ENCODE measurements around the gene TFCP2.

The TFCP2 gene

GRCh38 chr12:51196547-51196946 is 23.6 kb upstream of the TFCP2 start:
- DNase-seq, result no peak

DNA sequence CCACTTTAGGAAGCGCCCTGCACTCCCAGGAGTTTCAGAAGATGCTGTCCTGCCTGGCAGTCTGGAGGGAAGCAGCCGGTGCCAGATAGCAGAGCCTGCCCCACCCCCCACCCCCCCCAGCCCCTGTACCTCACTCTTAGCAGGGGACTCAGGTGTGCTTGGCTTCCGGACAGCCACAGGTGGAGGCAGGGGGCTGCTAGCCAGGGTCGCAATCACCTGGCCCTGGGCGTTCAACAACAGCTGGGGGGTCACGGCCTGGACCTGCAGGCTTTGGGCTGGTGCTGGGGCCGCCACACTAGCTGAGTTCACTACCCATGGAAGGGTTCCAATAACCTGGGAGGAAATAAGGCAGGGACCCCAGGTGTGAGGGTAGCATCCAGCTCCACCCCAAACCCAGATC is 22.9 kb upstream of the TFCP2 start:
- no peak for DNase-seq

DNA sequence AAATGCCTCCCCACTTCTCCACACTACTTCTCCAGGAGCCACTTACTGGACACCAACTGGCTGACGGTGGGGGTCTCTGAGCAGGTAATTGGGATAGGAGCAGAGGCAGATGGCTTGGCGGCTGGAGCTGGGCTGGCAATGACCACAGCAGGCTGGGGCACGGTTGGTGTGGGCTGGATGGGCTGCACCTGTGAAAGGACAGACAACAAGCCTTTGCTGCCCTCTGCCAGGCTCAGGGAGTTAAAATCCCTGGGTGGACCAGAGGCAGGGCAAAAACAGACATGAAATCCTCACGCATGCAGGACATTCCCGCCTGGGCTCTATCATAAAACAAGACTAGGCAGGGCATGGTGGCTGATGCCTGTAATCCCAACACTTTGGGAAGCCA is 19.3 kb upstream of the TFCP2 start:
- DNase-seq, result no peak

- no peak for DNase-seq
These were observed 18.8 kb upstream of the TFCP2 start for GRCh38 chr12:51191516-51192283.

DNA sequence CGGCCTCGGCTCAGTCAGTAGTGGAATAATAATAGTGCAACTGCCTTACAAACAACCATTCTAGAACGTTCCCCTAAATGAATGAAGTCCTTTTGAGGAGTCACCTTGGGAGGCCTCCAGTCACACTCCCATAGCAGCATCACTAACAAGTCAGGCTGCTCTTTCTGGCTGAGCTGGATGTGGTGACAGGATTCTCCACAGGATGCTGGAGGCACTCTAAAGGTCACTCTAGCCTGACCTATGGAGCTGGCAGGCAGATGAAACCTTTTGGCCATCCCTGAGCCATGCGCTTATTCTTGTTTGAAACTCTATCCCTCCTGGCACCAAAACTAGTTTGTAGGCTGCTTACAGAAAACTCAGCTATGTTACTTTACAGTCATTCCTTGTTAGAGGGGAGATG is 17.9 kb upstream of the TFCP2 start:
- DNase-seq, result no peak

- no peak for DNase-seq
These were observed 16.9 kb upstream of the TFCP2 start for GRCh38 chr12:51189790-51190355.

- DNase-seq, result no peak
These were observed 15.6 kb upstream of the TFCP2 start for GRCh38 chr12:51188359-51189051.

GRCh38 chr12:51187370-51187987 is 14.5 kb upstream of the TFCP2 start:
- no peak for DNase-seq

GRCh38 chr12:51186465-51187085 is 13.6 kb upstream of the TFCP2 start:
- DNase-seq, result no peak

DNA sequence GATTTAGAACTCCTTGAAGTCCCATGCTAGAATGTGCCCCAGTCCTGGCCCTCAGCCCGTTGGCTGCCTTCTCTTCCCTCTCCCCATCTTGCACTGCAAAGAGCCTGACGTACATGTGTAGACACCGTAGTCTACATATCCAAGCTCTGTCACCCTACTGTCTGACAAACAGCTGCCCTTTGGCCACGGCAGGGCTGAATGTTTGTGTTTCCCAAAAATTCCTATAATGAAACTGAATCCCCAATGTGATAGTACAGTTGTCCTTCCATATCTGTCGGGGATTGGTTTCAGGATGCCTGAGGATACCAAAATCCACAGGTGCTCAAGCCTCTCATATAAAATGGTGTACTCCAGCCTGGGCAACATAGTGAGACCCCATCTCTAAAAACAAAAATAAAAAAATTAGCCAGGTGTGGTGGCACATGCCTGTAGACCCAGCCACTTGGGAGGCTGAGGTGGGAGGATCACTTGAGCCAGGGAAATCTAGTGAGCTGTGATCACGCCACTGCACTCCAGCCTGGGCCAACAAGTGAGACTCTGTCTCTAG is 12.3 kb upstream of the TFCP2 start:
- no peak for DNase-seq

GRCh38 chr12:51183816-51184215 is 10.9 kb upstream of the TFCP2 start:
- DNase-seq, result no peak

DNA sequence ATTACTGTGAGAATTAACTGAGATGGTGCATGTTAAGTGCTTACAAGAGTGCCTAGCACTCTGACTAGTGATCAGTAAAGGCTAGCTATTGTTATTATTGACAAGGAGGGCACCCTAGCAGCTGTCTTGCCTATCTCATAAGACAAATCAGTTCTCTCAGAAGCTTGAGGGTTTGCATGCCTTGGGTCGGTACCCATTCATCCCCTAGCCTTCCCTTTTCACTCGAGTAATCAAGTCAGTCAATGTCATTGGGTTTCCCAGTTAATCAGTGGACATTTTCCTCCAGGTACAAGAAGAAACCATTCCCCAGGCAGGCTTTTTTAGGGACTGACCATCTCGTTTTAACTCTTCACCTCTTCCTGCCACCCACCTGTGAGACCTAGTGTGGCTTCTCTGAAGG is 10.4 kb upstream of the TFCP2 start:
- no peak for DNase-seq

DNA sequence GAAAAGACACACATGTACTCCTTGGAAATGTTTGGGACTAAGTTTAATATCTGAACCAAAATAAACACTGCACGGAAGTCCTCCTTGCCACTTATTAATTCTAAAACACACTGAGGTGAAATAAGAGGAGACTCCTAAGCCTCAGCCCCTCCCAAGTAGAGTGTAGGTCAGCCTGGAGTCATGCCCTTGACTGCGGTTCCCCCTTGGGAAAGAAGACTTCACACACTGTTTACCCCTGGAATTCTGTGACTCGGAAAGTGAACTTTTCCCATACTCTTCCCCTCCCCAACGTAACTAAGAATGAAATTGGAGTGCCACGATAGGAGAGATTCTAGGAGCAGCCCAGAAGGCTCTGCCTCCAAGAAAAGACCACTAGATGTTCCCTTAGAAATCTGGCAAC is 8.6 kb upstream of the TFCP2 start:
- no peak for DNase-seq

- DNase-seq, result no peak
These were observed 5.0 kb upstream of the TFCP2 start for GRCh38 chr12:51177897-51178296.

GRCh38 chr12:51174501-51174900 is 1.6 kb upstream of the TFCP2 start:
- DNase-seq, result no peak

GRCh38 chr12:51171884-51172514 is 936 bp downstream of the TFCP2 start:
- DNase-seq, result peak in 1 of 6 experiments; percentile 45

DNA sequence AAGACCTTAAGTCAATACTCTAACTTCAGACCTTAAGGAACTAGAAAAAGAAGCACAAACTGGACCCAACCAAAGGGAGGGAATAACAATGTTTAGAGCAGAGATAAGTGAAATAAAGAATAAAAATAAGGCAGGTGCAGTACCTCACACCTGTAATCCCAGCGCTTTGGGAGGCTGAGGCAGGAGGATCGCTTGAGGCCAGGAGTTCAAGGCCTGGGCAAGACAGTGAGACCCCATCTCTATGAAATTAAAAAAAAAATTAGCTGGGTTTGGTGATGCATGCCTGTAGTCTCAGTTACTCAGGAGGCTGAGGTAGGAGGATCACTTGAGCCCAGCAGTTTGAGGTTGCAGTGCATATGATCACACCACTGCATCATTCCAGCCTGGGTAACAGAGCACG is 9.1 kb downstream of the TFCP2 start:
- no peak for DNase-seq

- DNase-seq, result no peak
These were observed 10.7 kb downstream of the TFCP2 start for GRCh38 chr12:51162217-51162616.

DNA sequence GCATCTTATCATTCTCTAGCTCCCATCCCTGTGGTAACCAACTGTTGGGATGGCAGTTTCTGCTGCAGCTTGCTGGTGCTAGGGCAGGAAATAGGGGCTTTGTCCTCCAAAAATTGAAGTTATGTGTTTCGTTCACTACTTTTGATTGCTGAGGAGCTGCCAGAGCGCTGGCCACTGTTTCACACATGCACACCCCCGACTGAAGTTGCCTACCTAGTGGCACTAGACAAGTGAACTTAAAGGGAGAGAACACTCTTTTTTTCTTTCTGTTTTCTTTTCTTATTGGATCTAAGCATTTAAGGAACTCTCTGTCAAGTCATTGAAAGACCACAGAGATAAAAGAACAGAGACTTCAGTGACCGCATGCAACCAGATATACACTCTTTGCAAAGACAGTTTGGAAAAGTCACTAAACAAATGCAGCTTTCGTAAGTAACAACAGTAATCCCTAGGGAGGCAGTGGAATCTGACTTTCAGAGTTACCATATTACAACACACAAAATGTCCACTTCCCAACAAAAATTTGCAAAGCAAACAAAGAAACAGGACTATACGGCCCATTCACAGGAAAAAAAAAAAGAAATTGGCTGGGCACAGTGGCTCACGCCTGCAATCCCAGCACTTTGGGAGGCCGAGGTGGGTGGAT is 12.0 kb downstream of the TFCP2 start:
- DNase-seq, result no peak

DNA sequence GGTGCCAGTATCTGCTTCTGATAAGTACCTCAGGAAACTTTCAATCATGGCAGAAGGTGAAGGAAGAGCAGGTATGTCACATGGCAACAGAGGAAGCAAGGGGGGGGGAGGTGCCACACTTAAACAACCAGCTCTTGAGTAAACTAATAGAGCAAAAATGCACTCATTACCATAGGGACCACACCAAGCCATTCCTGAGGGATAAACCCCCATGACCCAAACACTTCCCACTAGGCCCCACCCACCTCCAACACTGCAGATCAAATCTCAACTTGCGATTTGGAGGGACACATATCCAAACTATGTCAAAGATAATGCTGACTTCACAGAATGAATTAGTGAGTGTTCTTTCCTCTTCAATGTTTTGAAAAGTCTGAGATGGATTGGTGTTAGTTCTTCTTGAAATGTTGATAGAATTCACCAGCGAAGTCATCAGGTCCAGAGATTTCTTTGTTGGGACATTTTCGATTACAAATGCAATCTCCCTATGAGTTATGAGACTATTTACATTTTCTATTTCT is 16.6 kb downstream of the TFCP2 start:
- no peak for DNase-seq

- DNase-seq, result no peak
These were observed 20.0 kb downstream of the TFCP2 start for GRCh38 chr12:51152953-51153352.

GRCh38 chr12:51150777-51151176 is 22.2 kb downstream of the TFCP2 start:
- DNase-seq, result no peak
